Mucosa of stomach (tissue), 1 donor: ENCODE results near the gene C16orf54.
"Not testable (repeated sequence)": the region's sequence is repeated elsewhere in the genome, so short reads cannot be mapped to it uniquely, and the experiment has no call there.

ENCODE experiments used
- H3K27me3 ChIP-seq: one replicate; pipeline ENCODE4 v1.7.0; 2013; ENCODE audit warnings: mild to moderate bottlenecking, low read length; ENCODE audit not compliant: control insufficient read depth, insufficient read depth
- H3K36me3 ChIP-seq: one replicate; pipeline ENCODE4 v1.7.0; 2013; ENCODE audit warnings: low read length; ENCODE audit not compliant: control insufficient read depth, insufficient read depth
- H3K4me1 ChIP-seq: one replicate; pipeline ENCODE4 v1.7.0; 2013; ENCODE audit warnings: mild to moderate bottlenecking, low read length; ENCODE audit not compliant: control insufficient read depth, insufficient read depth
- H3K4me3 ChIP-seq: one replicate; pipeline ENCODE4 v1.7.0; 2013; ENCODE audit warnings: low read length
- H3K9ac ChIP-seq: one replicate; pipeline ENCODE4 v1.7.0; 2013; ENCODE audit warnings: mild to moderate bottlenecking, low read length, moderate library complexity
- H3K9me3 ChIP-seq: one replicate; pipeline ENCODE4 v1.7.0; 2013; ENCODE audit warnings: mild to moderate bottlenecking, low read length, moderate library complexity; ENCODE audit not compliant: control insufficient read depth
- donor health status: Pancreatic carcinoma.

Gene C16orf54

DNA sequence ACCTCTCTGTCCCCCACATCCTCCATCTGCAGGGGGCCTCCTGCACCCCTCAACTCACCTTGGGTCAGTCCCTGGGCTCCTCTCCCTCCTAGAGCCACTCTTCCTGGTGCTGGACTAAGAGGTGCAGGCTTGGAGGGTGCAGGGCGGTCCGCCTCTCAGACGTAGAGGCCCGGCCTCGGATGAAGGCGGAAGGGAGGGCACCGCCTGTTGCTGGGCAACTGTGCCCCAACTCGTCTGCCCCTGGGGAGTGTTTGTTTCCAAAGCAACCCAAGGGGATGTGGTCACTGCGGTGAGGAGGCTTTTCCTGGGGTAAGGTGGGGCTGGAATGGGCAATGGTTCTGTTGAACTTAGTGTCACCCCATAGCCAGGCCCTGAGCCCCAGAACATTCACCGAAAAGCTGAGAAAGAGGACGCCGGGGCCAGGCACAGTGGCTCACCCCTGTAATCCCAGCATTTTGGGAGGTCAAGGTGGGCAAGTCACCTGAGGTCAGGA lies at the start of gene C16orf54:
Gene C16orf54, minus strand, starts transcription at position 138 of the 493 bp plus-strand sequence. CDS start 1,039 bp downstream, outside the sequence.
- H3K9me3 ChIP-seq, result no peaks in the 10 kb centered on the region
- H3K27me3 ChIP-seq, result no peaks in the 10 kb centered on the region
- H3K9ac ChIP-seq, result peak within 1 kb of the TSS; percentile 28
- H3K4me1 ChIP-seq, result peaks cover 8% of the 10 kb centered on the region
- no peak within 1 kb of the TSS for H3K4me3 ChIP-seq
- H3K36me3 ChIP-seq, result no peaks in the 10 kb centered on the region

DNA sequence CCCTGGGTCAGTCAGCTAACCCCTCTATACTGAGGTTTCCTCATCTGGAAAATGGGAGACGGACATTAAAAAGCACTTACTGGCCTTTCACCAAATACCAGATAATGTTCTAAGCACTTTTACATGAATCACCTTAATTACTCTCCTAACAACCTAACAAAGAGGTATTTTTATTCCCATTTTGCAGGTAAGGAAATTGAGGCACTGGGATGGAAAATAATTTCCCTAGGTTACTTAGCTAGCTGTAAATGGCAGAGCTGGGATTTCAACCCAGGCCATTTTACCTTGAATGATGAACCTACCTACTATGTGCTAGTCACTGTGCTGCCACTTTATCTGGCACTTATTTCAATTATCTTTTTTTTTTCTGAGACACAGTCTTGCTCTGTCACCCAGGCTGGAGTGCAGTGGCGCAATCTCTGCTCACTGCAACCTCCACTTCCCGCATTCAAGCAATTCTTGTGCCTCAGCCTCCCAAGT lies 48.5 kb upstream of the C16orf54 start:
- H3K36me3 ChIP-seq, result peaks cover 13% of the 10 kb centered on the region
- H3K4me1 ChIP-seq, result no peaks in the 10 kb centered on the region
- no peaks in the 10 kb centered on the region for H3K27me3 ChIP-seq
- no peaks in the 10 kb centered on the region for H3K9me3 ChIP-seq
- H3K4me3 ChIP-seq, result no peak overlapping the region
- H3K9ac ChIP-seq, result no peak overlapping the region

DNA sequence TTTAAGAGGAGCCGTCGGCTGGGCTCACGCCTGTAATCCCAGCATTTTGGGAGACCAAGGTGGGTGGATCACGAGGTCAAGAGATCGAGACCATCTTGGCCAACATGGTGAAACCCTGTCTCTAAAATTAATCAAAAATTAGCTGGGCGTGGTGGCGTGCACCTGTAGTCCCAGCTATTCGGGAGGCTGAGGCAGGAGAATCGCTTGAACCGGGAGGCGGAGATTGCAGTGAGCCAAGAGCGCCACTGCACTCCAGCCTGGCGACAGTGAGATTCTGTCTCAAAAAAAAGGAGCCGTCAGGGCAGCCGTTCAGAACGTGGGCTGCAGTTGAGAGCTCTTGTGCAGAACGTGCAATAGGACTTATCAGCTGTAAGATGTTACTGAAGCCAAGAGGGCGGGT lies 47.4 kb upstream of the C16orf54 start:
- H3K9ac ChIP-seq, H3K4me1 ChIP-seq, H3K4me3 ChIP-seq: not testable (repeated sequence)

GRCh38 chr16:29791845-29792807 lies 46.3 kb upstream of the C16orf54 start:
- Histone ChIP-seq H3K4me3 (peak overlapping the region; percentile 48), H3K4me1 (no peaks in the 10 kb centered on the region), H3K9me3 (no peaks in the 10 kb centered on the region), H3K27me3 (no peaks in the 10 kb centered on the region), H3K9ac (no peak overlapping the region), H3K36me3 (no peaks in the 10 kb centered on the region)

More for the DNA sequence above, 47.4 kb upstream of the C16orf54 start:
- not testable (repeated sequence) for H3K9me3 ChIP-seq, H3K36me3 ChIP-seq, H3K27me3 ChIP-seq

GRCh38 chr16:29790949-29791844 lies 45.4 kb upstream of the C16orf54 start:
- H3K36me3 ChIP-seq, result no peaks in the 10 kb centered on the region
- no peaks in the 10 kb centered on the region for H3K9me3 ChIP-seq
- H3K9ac ChIP-seq, result peak overlapping the region; percentile 71
- H3K4me3 ChIP-seq, result peak overlapping the region; percentile 48
- no peaks in the 10 kb centered on the region for H3K27me3 ChIP-seq
- H3K4me1 ChIP-seq, result no peaks in the 10 kb centered on the region

DNA sequence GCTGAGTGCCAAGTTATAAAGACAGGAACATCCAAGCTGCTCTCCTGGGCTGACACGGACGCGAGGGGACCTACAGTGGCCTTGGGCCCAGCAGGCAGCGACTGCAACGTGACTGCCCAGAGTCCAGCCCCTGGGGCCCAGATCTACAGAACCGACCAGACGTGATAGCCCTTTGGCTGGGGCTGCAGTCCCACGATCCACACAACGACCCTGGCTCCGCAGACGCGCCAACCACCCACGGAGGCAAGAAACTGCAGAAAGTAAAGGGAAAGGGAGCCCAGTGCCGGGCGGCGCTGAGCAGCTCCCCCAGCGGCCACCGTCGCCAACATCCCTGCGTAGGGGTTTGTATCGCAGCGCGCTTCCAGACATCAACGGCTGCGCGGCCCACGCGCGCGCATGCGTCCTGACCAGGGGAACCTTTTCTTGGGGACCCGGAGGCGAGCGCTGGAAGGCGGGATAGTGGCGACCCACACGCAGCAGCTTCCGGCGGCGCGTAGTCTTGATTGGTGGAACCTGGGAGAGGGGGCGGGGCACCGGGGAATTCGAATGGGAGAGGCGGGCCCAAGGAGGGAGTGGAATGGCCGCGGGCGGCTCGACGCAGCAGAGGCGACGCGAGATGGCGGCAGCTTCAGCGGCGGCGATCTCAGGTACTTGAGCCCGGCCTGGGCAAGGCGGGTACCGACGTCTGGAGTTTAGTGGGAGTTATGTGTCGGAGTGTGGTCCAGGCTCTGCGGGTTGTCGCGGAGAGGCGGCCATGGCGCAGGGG lies 44.6 kb upstream of the C16orf54 start, which contains the start of gene KIF22:
Gene KIF22, plus strand, starts transcription at position 569 of the 766 bp plus-strand sequence. Its CDS starts 9 bp downstream, at position 578.
- H3K9ac ChIP-seq, result peak within 1 kb of the TSS; percentile 79
- H3K36me3 ChIP-seq, result no peaks in the 10 kb centered on the region
- no peaks in the 10 kb centered on the region for H3K9me3 ChIP-seq
- H3K27me3 ChIP-seq, result no peaks in the 10 kb centered on the region
- H3K4me3 ChIP-seq, result peak within 1 kb of the TSS; percentile 48
- H3K4me1 ChIP-seq, result no peaks in the 10 kb centered on the region

DNA sequence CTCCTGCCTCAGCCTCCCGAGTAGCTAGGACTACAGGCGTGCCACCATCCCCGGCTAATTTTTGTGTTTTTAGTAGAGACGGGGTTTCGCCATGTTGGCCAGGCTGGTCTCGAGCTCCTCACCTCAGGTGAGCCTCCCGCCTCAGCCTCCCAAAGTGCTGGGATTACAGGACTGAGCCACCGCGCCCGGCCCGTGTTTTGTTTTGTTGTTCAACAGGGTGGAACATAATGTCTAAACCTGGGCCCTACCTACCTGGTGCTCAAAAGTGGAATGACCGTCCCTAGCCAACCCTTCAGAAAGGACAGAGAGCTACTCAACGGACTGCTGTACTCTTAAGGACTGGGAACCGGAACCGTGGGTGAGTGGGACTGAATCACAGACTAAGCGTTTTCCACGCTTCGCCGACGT lies 44.0 kb upstream of the C16orf54 start:
- Histone ChIP-seq H3K4me1 (no peaks in the 10 kb centered on the region), H3K9me3 (no peaks in the 10 kb centered on the region), H3K27me3 (no peaks in the 10 kb centered on the region), H3K4me3 (peak overlapping the region; percentile 48), H3K9ac (peak overlapping the region; percentile 79), H3K36me3 (no peaks in the 10 kb centered on the region)

DNA sequence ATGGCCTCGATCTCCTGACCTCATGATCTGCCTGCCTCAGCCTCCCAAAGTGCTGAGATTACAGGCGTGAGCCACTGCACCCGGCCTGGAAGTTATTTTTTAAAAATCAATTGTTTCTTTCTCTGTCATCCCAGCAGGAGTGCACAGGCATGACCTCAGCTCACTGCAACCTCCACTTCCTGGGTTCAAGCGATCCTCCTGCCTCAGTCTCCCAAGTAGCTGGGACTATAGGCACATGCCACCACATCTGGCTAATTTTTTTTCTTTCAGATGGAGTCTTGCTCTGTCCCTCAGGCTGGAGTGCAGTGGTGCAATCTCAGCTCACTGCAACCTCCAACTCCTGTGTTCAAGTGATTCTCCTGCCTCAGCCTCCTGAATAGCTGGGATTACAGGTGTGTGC lies 41.4 kb upstream of the C16orf54 start:
- not testable (repeated sequence) for H3K4me1 ChIP-seq, H3K9me3 ChIP-seq, H3K36me3 ChIP-seq, H3K27me3 ChIP-seq, H3K9ac ChIP-seq, H3K4me3 ChIP-seq

DNA sequence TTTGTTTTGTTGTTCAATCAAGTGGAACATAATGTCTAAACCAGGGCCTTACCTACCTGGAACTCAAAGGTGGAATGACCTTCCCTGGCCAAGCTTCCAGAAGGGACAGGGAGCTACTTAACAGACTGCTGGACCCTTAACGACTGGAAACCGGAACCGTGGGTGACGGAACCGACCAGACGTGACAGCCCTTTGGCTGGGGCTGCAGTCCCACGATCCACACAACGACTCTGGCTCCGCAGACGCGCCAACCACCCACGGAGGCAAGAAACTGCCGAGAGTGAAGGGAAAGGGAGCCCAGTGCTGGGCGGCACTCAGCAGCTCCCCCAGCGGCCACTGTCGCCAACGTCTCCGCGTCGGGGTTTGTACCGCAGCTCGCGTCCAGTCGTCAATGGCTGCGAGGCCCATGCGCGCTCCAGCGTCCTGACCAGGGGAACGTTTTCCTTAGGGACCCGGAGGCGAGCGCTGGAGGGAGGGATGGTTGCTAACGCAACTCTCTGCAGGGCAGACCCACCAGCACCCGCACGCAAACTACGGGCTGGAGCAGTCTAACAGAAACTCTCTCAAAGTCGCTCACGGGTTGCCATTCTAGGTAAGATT lies 39.2 kb upstream of the C16orf54 start:
- Histone ChIP-seq H3K4me3 (no peak overlapping the region), H3K9me3 (no peaks in the 10 kb centered on the region), H3K9ac (no peak overlapping the region), H3K27me3 (no peaks in the 10 kb centered on the region), H3K36me3 (no peaks in the 10 kb centered on the region), H3K4me1 (no peaks in the 10 kb centered on the region)

GRCh38 chr16:29784157-29784556 lies 38.4 kb upstream of the C16orf54 start:
- Histone ChIP-seq H3K9ac (no peak overlapping the region), H3K4me1 (no peaks in the 10 kb centered on the region), H3K4me3 (no peak overlapping the region), H3K36me3 (no peaks in the 10 kb centered on the region), H3K9me3 (no peaks in the 10 kb centered on the region), H3K27me3 (no peaks in the 10 kb centered on the region)
